Islet precursor cell (in vitro differentiated cells): Measurements from ENCODE around the gene C4orf50.
"Not testable (repeated sequence)": the region's sequence is repeated elsewhere in the genome, so short reads cannot be mapped to it uniquely, and the experiment has no call there.

Source experiments
- DNase-seq: peaks from one replicate; pipeline ENCODE4 v3.0.0-alpha.2; 2018

C4orf50 gene

DNA sequence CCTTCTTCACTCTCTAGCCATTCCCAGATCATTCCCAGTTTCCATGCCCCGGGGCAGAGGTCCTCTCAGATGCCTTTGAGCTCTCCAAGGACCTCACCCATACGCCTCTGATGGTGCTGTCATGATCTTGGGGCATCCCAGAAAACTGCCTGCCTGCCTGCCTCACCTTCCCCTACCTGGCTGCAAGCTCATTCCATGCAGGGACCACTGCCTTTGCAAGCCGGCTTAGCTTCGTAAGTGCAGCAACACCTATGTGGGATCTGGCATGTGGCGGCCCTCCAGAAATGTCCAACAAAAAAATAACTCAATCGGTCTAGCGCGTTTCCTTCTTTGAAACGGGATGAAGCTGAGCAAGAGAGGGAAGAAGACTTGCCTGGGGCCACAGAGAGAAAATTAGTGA lies 53.0 kb downstream of the C4orf50 start:
- peak; percentile 44 for DNase-seq

DNA sequence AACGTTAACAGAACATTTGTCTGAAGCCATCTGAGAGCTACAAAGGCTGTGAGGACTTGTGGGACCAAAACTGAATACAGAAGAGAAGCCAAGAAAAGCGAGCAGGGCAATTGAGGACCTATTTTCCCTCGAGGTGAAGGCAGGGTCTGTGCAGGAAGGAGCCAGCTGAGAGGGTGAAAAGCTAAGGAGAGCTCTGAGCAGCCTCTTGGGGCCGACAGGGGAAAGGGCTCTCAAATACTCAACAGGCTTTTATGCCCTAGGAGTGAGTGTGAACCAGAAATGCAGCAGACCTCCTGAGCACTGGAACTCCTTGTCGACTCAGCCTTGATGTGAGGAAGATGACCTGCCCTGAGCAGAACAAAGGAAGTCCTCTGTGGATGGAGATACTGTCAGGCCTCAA lies 54.2 kb downstream of the C4orf50 start:
- DNase-seq: peak; percentile 36

DNA sequence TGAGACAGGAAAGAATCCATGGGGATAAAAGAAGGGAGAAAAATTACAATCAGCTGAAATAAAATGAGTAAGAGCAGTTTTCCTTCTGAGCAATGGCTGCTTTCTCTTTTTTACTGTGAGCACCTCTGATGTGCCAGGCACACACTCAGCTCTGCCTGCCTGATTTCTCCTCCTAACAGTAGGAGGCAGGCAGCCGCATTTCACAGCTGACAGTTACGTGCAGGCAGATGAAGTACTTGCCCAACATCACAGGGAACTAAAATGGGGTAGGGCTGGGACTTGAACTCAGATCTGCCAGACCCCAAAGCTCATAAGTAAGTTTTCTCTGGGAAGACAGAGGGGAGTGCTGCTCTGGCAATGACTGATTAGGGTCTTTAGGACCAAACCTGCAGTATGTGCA lies 54.6 kb downstream of the C4orf50 start:
- DNase-seq: peak; percentile 55

DNA sequence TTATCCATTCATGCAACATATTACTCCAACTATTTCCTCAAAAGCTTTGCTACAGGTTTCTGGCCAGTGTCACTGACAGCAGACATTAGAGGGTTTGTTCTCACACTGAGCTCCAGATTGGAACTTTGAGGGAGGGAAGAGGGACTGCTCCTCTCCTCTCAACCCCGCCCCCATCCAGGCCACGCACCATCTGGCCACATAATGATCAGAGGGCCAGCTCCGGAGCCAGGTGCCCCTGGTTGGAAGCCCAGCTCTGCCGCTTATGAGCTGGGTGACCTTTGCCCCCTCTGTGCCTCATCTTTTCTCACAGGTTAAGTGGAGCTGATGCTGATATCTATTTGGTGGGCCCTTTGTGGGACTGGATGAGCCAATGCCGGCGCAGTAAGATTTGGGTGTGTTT lies 55.8 kb downstream of the C4orf50 start:
- peak; percentile 39 for DNase-seq

DNA sequence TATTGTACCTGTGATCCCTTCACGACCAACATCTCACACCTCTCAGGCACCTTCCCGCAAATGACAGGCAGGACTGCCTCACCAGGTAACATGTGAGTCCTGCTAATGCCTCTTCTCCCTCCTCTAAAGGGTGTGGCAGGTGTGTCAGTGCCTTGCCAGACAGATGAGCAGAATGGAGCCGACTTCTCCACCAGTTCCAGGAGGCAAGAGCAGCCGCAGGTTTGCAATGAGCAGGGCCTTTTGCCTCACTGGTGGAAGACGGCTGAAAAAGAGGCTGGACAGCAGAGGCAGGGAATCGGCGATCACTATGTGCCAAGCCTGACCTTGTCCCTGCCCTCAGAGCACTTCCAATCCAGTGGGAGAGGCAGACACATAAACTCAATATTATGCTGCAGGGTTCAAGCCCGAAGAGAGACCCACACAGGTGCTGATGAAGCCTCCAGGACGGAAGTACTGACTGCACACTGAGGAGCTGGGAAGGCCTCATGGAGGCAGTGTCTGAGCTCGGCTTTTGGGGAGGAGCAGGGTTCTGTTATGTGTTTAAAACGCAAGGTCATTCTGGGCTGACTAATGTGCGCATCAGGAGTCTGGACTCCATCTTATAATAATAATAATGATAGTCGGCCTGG lies 57.9 kb downstream of the C4orf50 start:
- DNase-seq: peak; percentile 38

DNA sequence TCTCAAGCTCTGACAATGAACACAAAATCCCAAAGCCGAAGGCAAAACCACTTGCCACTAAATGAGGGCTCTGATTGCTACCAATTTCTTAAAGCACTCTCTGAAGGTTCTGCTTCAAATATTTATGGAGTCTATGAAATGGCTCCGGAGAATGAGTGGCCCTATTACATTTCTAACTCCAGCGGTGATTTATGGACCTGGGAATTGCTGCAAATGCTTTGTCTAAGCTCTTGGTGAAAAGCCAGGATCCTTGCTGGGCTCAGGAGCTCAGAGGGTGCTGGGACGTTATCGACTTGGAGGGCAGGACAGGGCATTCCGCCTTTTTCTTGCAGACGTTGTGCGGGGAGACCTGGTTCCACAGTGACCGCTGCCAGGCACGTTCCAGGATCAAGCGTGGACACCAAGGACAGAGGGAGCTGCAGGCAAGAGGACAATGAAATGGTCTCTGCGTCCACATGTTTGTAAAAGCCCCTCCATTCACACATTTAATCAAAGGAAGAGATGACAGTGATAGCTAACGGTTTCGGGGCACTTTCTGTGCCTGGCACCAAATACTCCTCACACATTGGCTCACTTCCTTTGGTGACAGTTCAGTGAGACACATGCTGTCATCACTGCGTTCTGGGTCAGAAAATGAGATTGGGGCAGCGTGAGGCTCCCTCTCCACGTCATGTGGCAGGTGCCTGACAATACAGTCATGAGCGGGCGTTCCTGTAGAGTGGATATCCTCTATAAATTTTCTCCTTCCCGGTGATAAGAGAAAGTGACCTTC lies 58.8 kb downstream of the C4orf50 start:
- peak; percentile 28 for DNase-seq

DNA sequence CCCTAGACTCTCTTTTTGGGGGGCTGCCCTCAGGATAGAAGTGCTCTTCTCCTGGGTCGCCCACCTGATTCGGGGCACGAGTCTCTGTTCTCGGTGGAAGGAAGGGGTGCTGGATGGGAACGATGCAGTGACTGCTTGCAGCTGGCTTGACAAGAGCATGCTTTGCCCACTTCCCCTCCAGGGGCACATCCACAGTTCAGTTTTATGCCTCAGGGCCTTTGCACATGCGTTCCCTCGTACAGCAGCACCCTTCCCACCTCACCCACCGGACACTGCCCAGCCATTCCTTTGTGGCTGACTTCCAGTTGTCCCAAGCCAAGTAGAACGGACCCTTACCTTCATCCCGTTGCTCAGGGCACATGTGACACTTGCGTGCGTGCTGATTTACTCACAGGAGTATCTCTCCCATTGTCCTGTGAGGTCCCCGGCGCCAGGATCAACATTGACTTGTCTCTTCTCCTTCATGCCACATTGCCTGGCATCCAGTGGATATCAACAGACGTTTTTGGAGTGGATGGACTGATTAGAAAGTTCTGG lies 60.0 kb downstream of the C4orf50 start:
- DNase-seq: peak; percentile 39

DNA sequence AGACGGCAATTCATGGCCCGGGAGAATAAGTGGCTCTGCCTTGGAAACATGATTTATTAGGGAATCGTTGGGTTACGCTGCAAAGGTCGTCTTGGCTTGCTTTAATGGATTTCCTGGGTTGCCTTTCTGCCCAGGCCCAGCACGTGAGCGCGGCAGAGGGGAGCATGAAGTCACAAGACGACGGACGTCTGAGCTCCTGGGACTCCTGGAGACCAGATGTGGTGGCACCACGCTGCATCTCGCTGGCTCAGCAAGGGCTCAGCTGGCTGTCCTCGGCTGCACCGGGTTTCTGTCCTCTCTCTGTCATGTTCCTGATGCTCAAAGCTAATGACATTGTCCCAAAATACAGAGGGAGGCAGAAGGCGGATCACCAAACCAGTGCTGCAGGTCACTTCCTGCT lies 61.2 kb downstream of the C4orf50 start:
- DNase-seq: peak; percentile 45

DNA sequence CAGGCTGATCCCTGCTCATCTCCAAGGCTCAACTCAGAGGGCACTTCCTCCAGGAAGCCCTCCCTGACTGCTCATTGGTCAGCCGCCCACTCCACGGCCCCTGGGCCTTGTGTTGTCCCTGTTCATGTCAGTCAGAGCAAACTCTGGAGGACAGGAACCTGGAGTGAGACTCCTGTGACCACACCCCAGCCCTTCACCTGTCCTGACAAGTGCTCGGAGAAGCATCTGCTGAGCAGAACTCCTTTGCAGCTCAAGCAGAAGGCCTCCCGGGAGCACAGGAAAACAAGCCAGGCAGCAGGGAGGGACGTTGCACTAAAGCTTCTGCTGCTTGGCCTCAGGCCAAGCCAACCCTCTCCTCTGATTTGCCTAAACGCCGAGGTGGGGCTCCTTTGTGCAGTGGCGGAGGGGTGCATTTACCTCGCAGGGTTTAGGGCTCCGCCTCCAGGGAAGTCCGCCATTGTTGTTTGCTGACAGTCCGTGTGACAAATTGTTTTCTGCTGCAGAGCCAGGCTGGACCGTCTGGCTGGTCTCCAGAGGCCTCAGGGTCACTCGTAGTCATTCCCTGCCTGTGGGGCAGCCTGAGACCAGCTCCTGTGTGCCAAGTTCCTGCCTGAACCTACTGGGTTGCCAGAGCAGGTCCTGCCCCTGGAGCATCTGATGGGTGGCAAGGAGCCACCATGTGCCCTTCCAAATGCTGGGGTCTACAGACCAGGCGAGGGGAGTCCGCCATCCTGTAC lies 61.8 kb downstream of the C4orf50 start:
- peak; percentile 63 for DNase-seq

DNA sequence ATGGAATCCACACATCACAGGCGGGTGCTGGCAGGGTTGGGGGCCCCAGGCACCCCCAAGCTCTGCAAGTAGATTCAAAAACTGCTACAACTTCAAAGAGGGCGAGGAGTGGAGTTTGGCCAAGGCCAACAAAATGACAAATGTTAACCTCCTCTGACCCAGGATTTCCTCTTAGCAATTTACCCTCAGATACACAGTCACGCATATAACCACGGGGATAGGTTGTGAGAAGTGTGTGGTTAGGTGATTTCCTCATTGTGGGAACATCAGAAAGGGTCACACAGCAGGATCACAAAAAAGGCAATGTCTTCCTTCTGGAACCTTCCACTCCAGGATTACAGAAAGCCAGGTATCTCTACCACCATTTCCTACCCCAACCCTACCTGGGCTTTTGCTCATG lies 62.4 kb downstream of the C4orf50 start:
- DNase-seq: no peak

DNA sequence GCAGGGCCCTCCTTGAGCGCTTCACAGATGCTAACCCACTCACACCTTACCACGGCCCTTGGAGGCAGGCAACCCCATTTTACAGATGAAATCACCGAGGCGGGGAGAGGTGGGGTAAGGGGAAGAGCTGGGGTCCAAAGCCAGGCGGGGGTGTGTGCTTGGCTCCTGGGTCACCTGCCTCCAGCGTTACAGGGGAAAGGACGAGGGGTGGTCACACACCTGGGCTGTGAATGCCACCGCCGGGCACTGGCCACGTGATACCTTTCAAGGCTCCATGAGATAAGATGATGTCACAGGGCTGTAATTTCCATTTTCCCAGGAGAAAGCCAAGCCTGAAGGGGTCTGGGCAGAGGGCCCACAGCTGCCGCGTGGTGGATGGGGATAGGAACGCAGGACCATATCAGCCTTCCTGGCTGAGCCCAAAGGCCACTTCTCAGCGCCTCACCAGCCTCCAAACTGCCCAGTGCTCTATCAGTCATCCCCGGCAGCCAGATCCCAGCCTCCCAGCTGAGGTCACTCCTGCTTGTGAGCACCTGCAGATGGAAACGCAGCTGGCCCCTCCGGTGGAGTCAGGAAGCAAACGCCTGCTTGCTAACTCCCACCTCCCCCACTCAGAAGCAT lies 62.9 kb downstream of the C4orf50 start:
- DNase-seq: peak; percentile 59

DNA sequence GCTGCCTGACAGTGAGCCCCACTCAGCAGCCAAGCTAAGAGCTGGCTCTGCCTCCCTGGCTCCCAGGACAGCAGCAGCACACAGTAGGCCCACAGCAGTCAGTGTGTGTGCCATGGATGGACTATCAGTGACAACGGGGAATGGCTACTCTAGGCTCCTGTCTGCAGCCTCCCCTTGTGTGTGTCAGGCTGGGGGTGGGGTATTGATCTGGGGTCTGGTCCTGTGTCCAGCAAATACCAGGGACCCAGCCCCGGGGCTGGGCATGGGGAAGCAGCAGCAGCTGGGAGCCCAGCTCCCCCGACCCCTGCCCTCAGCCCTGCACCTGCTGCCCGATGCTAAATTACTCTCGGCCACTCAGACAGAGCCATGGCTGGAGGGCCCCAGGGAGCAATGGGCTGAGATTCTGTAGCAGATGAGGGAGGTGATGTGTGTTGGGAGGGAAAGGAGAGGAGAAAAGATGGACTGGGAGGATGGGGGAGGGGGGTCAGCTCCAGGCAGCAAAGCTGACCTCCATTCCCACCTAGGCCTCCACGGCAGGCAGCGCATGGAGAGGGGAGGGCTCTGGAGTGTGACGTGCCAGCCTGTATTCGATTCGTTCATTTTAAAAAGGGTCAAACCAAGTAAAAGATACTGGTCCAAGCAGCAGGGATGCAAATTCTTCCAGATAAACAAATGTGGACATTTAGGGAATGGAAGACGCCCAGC lies 64.0 kb downstream of the C4orf50 start:
- DNase-seq: peak; percentile 38

DNA sequence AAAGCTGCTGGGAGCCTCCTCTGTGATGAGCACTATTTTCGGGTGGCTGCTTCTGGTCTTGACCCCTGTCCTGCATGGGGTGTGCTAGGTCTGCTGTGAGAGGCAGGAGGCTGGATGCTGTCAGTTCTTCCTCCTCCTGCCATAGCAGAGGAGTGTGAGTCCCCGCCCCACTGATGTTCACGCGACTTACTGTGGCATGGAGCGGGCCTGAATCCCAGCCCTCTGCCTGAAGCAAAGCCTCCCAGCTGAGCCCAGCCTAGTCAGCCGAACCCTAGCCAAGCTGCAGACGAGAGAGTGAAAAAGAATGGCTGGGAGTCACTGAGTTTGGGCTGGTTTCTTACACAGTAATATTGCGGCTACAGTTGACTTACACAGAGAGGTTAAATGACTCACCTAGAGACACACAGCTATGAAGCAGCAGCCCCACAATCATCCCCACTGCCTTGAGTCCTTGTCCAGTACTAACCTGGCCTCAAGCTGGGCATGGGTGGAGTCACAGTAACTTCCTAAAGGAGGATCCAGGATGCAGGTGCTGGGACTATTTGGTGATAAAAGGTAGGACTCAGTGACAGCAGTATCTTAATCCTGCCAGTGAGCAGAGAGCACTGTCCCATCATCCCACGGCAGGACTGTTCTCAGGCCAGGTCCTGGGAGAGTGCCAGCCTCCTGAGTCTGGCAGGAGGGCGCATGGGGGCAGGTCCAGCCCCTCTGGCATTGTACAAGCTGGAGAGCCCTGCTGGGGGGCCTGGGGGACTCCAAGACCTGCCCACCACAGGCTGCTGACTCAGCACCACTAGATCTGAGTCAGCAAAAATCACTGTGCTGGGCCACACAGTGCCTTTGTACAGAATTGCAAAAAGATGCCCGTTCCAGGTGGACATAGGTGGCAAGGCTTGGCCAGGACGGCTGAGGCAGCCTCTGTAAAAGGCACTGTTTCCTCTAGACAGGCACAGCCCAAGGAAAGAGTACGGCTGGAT lies 65.0 kb downstream of the C4orf50 start:
- peak; percentile 43 for DNase-seq

DNA sequence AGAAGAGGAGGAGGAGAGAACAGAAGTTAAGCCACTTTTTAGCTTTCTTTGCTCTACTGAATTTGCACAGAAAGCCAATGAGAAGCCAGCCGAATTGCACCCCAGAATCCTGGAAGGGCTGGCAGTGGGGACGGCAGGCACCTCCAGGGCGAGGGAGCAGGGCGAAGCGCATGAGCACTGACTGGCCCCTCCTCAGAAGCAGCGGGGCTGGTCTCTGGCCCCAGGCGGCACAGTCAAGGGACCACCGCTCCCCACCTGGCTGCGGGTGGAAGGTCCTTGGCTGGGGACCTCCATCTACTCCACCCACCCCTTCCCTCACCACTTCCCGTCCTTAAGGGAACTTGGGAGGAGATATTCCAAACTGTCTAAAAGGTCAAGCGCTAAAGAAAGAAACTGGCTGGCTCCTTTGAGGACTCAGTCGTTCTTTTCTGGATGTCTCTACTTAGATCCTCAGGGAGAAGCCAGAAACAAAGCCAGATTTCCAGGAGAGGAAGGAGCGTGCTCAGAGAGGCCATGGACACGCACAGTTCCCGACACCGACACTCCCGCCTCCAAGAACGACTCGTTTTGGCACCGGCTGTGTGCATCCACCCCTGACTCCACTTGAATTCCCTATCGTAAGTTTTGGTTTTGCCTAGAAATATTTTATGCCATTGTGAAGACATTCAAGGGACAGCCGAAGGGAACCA lies 65.8 kb downstream of the C4orf50 start:
- peak; percentile 35 for DNase-seq

DNA sequence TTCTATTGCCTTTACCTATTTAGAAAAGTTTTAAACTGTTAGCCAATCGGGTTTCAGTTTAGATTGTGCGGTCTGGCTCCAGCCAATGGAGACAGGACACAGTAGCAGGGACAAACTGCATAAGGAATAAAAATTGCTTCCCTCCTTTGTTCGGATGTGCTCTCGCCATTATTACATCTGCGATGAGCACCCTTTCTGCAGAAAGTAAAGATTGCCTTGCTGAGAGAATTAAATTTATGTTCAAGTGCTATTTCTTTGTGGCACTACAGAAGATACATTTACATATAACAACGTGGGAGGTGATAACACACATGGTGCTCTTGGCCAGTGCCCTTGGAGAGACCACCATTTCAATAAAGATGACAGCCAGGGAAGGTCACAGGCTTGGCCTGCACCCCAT lies 71.6 kb downstream of the C4orf50 start:
- not testable (repeated sequence) for DNase-seq

DNA sequence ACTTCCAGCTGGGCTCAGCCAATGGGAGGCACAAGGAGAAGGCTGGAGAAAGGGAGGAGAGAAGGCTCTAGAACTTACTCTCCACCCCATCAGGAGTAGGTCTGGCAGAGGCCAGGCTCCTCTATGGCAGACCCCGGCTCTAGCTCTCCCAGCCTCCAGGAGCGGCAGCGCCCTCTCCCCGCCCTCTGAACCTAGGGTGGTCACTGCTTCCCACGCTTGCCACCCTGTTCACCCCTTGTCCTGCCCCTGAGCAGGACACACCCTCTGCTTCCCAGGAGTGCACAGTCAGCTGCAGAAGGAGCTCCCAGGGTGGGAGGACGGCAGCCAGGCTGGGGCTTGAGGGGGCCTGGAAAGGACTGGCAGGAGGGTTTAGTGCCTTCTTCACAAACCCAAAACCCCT lies 72.3 kb downstream of the C4orf50 start:
- no peak for DNase-seq

DNA sequence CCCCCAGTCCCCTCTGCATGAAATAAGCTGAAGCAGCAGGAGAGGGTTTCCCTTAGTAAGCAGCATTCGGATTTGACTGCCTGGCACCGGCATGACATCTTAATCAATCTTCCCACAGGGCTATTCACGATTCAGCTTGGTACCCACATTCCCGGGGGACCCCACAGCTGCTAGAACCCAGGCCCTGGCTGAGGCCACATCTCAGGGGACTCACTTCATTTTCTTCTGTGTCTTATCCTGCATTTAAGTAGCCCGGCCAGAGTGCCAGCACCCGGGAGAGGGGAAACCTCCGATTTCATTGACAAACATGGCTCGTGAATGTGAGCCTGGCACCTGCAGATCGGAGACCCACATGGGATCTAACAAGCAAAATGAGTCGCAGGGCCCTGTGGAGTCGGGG lies 73.1 kb downstream of the C4orf50 start:
- no peak for DNase-seq

DNA sequence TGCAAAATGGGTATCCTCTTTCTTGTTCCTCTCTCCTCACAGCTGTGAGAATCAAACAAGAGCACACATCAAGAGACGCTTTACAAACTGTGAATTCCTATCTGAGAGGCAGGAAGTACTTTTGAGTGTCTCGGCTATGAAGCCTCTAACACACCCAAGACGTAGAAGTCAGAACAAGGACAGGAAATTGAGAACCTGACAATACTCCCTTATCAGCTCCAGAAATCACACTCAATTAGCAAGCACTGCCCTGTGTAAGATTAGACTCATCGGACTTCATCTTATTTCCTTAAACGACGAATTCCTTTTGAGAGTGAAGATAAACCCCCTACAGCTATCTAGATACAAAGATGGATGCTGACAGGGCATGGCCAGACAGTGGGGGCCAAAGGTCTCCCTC lies 74.7 kb downstream of the C4orf50 start:
- no peak for DNase-seq

DNA sequence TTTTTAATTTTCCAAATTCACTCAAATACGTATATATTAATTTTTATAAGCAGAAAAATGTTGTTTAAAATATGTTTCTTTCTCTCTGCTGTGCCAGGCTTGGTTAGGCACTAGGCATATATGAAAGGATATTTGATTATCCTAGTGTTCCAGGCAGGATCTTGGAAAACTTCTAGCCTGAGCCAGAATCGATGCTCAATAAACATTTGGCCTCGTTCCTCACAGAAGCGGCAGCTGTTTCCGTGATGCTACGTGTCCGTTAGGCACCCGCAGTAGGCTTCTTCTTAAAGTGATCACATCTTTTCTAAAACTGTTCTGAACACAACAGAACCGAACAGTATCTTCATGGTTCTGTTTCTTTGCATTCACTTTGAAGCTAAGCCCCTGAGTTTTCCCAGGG lies 75.3 kb downstream of the C4orf50 start:
- DNase-seq: no peak

DNA sequence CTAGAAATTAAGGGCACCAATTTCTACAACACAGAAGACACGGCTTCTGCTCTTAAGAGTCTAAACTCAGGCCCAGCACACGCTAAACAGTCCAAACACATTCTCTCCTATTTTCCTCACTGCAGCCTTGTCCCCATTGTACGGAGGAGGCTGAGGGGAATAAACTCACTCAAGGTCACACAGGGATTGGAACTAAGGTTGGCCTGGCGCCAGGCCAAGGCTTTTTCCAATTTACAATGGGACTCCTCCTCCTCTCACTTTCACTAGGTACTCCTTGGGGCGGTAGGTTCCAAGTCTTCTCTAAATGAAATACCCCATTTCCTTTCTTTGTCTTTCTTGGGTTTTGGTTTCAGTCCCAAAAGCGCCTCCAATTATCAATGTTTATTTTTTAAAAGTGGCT lies 76.6 kb downstream of the C4orf50 start:
- no peak for DNase-seq
